ENCODE data around the gene NAA25. TPM values are rescaled to one million over a fixed set of nuclear protein-coding genes. Genes with fewer than 3 reads are reported as not detected.
"Not testable (repeated sequence)": the region's sequence is repeated elsewhere in the genome, so short reads cannot be mapped to it uniquely, and the experiment has no call there.

NAA25 gene
- total RNA-seq, 1 experiment from 2014 or later, result 70.5 TPM

DNA sequence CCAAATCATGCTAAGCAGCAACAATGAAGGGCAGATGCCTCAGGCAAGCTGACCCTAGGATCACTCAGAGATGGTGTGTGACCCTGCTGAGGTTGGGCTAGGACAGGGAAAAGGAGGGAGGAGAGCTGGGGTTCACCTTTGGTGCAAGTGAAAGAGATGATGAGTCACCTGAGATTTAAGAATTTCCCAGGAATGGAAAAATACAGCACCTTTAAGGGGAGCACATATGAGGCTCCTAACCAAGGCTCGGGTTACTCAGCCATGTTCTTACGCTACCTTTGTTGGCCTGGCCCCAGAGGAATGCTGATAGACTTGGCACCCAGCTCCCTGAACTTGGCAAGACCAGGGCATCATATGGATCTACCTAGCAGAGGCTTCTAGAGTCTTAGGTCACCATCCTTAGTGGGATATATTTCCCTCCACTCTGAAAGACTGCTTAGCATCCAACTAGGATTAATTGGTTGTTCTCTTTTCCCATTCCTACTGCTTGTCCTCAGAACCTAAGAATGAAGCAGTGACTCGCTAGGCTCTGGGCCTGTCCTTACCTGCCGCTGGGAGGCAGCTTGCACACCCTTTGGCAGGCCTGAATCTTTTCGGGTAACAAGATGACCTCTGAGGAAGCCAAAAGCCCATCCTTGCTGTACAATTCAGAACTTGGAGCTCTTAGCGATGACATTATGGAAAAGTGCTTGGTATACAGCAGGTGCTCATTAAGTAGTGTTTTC is 4.0 kb upstream of the NAA25 start:
- intact Hi-C loops (cut with micrococcal nuclease; ENCODE audit: unreplicated experiment), result no loop called here
- ChIA-PET POLR2A (ENCODE audit: low non-redundant PET) (no interaction called here), CTCF (interaction anchor here (0.6 kb wide), 1 partner anchor 328 kb away, joined by 3 read pairs; no protein-coding TSS in a partner anchor)
- H3K27ac ChIP-seq (ENCODE audit: low read depth, low read length, poor library complexity, severe bottlenecking), result no peak overlapping the region
- TF ChIP-seq, protein P1, sequence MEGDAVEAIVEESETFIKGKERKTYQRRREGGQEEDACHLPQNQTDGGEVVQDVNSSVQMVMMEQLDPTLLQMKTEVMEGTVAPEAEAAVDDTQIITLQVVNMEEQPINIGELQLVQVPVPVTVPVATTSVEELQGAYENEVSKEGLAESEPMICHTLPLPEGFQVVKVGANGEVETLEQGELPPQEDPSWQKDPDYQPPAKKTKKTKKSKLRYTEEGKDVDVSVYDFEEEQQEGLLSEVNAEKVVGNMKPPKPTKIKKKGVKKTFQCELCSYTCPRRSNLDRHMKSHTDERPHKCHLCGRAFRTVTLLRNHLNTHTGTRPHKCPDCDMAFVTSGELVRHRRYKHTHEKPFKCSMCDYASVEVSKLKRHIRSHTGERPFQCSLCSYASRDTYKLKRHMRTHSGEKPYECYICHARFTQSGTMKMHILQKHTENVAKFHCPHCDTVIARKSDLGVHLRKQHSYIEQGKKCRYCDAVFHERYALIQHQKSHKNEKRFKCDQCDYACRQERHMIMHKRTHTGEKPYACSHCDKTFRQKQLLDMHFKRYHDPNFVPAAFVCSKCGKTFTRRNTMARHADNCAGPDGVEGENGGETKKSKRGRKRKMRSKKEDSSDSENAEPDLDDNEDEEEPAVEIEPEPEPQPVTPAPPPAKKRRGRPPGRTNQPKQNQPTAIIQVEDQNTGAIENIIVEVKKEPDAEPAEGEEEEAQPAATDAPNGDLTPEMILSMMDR (conservative IDR thresholded peaks at IDR 0.05; ENCODE audit: low read depth, low read length), result no peak
- TF ChIP-seq EZH2 (IDR thresholded peaks at IDR 0.05; ENCODE audit: borderline replicate concordance, low read depth, low read length, poor library complexity, severe bottlenecking), result no peak
- no peak for DNase-seq (ENCODE audit: low spot score)
- no peaks in the 10 kb centered on the region for H3K9me3 ChIP-seq (ENCODE audit: low read depth, low read length, poor library complexity, severe bottlenecking)
- H3K27me3 ChIP-seq (replicated peaks; ENCODE audit: insufficient read depth, low read depth, low read length, poor library complexity), result no peaks in the 10 kb centered on the region
- H3K4me3 ChIP-seq (ENCODE audit: low read depth, low read length, poor library complexity, severe bottlenecking), result no peak overlapping the region
- H3K36me3 ChIP-seq (ENCODE audit: insufficient read depth, low read length, poor library complexity, severe bottlenecking), result no peaks in the 10 kb centered on the region
- BruUV-seq (replicated peaks), result no TSS peak
- peaks cover 25% of the 10 kb centered on the region for H3K4me1 ChIP-seq (ENCODE audit: insufficient read depth, low read length, poor library complexity, severe bottlenecking)

GRCh38 chr12:112111931-112112330 is 3.3 kb upstream of the NAA25 start:
- Histone ChIP-seq H3K27ac (ENCODE audit: low read depth, low read length, poor library complexity, severe bottlenecking) (no peak overlapping the region), H3K9me3 (ENCODE audit: low read depth, low read length, poor library complexity, severe bottlenecking) (no peaks in the 10 kb centered on the region), H3K36me3 (ENCODE audit: insufficient read depth, low read length, poor library complexity, severe bottlenecking) (no peaks in the 10 kb centered on the region), H3K27me3 (replicated peaks; ENCODE audit: insufficient read depth, low read depth, low read length, poor library complexity) (no peaks in the 10 kb centered on the region), H3K4me1 (ENCODE audit: insufficient read depth, low read length, poor library complexity, severe bottlenecking) (peaks cover 21% of the 10 kb centered on the region), H3K4me3 (ENCODE audit: low read depth, low read length, poor library complexity, severe bottlenecking) (no peak overlapping the region)
- intact Hi-C loops (cut with micrococcal nuclease; ENCODE audit: unreplicated experiment), result no loop called here
- BruUV-seq (replicated peaks), result no TSS peak
- POLR2A ChIA-PET (ENCODE audit: low non-redundant PET), result no interaction called here
- DNase-seq (ENCODE audit: low spot score), result peak; percentile 19
- TF ChIP-seq, protein P1 (conservative IDR thresholded peaks at IDR 0.05; ENCODE audit: low read depth, low read length), result no peak
- no peak for TF ChIP-seq EZH2 (IDR thresholded peaks at IDR 0.05; ENCODE audit: borderline replicate concordance, low read depth, low read length, poor library complexity, severe bottlenecking)
- CTCF ChIA-PET, result interaction anchor here (0.7 kb wide), 2 partner anchors 18 to 276 kb away, joined by 6 read pairs; no protein-coding TSS in a partner anchor

DNA sequence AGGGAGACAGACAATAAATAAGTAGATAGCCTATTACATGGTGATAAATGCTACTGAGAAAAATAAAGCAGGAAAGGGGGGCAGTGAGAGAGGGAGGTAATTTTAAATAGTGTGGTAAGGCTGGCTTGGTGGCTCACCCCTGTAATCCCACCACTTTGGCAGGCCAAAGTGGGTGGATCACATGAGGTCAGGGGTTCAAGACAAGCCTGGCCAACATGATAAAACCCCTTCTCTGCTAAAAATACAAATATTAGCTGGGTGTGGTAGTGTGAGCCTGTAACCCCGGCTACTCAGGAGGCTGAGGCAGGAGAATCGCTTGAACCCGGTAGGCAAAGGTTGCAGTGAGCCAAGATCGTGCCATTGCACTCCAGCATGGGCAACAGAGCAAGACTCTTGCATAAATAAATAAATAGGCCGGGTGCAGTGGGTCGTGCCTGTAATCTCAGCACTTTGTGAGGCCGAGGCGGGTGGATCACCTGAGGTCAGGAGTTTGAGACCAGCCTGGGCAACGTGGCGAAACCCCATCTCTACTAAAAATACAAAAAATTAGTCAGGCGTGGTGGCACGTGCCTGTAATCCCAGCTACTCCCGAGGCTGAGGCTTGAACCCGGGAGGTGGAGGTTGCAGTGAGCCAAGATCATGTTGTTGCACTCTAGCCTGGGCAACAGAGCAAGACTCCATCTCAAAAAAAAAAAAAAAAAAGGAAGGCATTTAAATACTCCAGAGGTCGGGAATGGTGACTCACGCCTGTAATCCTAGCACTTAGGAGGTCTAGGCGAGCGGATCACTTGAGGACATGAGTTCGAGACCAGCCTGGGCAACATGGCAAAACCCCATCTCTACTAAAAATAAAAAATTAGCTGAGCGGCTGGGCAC is 2.4 kb upstream of the NAA25 start:
- POLR2A ChIA-PET (ENCODE audit: low non-redundant PET); H3K36me3 ChIP-seq (ENCODE audit: insufficient read depth, low read length, poor library complexity, severe bottlenecking); H3K4me3 ChIP-seq (ENCODE audit: low read depth, low read length, poor library complexity, severe bottlenecking); H3K27ac ChIP-seq (ENCODE audit: low read depth, low read length, poor library complexity, severe bottlenecking); H3K9me3 ChIP-seq (ENCODE audit: low read depth, low read length, poor library complexity, severe bottlenecking); BruUV-seq (replicated peaks); intact Hi-C loops (cut with micrococcal nuclease; ENCODE audit: unreplicated experiment); DNase-seq (ENCODE audit: low spot score); H3K27me3 ChIP-seq (replicated peaks; ENCODE audit: insufficient read depth, low read depth, low read length, poor library complexity): not testable (repeated sequence)
- H3K4me1 ChIP-seq (ENCODE audit: insufficient read depth, low read length, poor library complexity, severe bottlenecking), result peaks cover 18% of the 10 kb centered on the region
- CTCF ChIA-PET, result interaction anchor here (0.7 kb wide), 2 partner anchors 19 to 277 kb away, joined by 6 read pairs; no protein-coding TSS in a partner anchor
